AG09319 (cell line): ENCODE results near the gene CHSY3.

Experiments used
- DNase-seq: peaks from one replicate; pipeline ENCODE4 v3.0.0-alpha.2; 2010; ENCODE audit warnings: low read depth; ENCODE audit errors: extremely low read depth
- TF ChIP-seq, protein P1 (sequence below): IDR thresholded peaks from 2 replicates; pipeline ENCODE4 v1.5.1; 2011; ENCODE audit warnings: low read depth, mild to moderate bottlenecking, inconsistent platforms, low read length, moderate library complexity

CHSY3 gene

DNA sequence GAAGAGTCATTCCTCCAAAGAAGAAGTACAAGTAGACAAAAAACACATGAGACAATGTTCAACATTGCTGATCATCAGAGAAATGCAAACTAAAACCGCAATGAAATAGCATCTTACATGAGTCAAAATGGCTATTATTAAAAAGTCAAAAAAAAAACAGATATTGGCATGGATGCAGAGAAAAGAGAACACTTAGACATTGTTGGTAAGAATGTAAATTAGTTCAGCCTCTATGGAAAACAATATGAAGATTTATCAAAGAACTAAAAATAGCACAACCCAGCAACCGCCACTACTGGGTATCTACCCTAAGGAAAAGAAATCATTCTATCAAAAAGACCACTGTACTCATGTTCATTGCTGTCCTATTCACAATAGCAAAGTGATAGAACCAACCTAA, 157.5 kb downstream of the CHSY3 start:
- TF ChIP-seq, protein P1, sequence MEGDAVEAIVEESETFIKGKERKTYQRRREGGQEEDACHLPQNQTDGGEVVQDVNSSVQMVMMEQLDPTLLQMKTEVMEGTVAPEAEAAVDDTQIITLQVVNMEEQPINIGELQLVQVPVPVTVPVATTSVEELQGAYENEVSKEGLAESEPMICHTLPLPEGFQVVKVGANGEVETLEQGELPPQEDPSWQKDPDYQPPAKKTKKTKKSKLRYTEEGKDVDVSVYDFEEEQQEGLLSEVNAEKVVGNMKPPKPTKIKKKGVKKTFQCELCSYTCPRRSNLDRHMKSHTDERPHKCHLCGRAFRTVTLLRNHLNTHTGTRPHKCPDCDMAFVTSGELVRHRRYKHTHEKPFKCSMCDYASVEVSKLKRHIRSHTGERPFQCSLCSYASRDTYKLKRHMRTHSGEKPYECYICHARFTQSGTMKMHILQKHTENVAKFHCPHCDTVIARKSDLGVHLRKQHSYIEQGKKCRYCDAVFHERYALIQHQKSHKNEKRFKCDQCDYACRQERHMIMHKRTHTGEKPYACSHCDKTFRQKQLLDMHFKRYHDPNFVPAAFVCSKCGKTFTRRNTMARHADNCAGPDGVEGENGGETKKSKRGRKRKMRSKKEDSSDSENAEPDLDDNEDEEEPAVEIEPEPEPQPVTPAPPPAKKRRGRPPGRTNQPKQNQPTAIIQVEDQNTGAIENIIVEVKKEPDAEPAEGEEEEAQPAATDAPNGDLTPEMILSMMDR = no peak
- DNase-seq = no peak

DNA sequence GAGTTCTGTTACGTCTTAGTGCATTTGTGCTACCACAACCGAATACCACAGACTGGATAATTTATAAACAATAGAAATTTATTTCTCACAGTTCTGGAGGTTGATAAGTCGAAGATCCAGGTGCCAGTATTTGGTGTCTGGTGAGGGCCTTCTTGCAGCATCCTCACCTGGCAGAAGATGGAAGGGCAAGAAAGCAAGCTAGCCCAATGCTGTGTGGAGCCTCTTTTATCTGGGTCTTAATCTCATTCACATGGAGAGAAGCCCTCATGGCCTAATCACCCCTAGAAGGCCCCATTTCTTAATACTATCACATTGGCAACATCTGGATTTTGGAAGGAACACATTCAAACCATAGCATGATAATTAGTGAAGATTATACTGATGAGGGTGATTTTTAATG, 159.3 kb downstream of the CHSY3 start:
- TF ChIP-seq, protein P1 = no peak
- DNase-seq = no peak

DNA sequence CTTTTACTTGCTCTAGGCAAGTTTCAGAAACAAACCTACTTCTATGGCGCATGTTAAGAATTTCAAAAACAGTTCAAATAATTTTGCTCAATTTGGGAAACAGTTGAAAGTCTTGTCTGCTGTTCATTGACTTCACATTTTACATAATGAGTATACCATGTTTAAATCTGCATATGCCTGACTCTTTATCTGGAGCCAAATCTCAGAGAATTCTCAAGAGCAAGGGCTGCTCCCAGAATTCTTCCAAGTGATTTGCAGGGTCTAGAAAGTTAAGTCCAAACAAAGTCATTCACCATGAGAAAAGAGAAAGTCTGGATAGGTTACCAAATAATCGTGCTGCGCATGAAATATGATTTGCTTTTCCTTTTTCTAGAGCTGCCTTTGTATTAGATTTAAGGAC, 160.2 kb downstream of the CHSY3 start:
- TF ChIP-seq, protein P1 = no peak

DNA sequence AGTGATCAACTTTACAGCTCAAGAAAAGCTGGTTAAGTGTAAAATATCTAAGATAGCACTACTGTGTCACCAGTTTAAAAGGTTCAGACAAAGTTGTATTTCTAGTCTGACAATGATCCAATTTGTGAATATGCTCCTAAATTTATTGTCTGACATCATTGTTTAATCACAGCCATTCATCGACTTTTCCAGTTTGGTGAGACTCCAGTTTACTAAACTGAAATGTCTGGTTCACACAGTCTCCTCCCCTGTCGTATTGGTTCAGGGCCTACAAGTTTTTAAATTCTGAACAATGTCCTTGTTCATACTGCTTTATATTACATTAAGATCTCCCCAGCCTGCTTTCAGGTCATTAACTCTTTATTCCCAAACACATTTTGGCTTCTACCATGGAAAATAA, 161.4 kb downstream of the CHSY3 start:
- no peak for DNase-seq
- TF ChIP-seq, protein P1 = no peak

More for the DNA sequence above, 160.2 kb downstream of the CHSY3 start:
- DNase-seq = no peak

DNA sequence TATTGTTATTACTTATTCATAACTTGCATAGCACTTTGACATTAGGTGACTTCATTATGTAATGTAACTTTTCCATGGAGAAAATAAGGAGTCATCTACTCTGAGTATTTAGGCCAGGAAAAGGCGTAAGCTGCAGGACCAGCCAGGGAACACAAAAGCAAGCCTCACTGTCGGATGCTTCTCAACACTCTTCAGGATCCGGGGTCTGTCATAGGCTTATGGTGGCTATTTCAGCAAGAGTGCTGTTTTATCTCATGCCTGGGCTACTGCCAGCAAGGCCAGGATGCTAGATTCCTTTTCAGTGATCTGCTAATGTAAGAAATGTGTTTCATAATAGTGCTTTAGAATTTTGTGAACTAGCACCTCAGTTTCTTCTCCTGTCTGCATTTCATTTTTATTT, 162.4 kb downstream of the CHSY3 start:
- no peak for DNase-seq
- TF ChIP-seq, protein P1 = no peak

DNA sequence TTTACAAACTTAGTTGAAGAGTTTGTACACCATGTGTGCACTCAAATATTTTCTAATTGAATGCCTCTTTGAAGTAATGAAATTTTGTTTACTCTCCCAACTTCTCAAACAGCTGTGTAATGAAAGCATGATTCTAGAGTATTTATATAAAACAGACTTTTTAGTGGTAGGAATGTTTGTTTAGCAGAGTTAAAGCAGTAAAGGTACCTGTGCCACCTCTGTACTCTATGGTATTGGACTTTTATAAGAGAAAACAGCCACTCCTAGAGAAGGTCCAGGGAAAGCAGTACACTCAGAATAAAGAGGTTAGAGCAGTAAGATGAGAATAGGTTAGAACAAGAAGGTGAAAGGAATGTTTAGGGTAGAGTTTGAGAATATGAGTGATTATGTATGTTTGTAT, 163.1 kb downstream of the CHSY3 start:
- DNase-seq = no peak

DNA sequence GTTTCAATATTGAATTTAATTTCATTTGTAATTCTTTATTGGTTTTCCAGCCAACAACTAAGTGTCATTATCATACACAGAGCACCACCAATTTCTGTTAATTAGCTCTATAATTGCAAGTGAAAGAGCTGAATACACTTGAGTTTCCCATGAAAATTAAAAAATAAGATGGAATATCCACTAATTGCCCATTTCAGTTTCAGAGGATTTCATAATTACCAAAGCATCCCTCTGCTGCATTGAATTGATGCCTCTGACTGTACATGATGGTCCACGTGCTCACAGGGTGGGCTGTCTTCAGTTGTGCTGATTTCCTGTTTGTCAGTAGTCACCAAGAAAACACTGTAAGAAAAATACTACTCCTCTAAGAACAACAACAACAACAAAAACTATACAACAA, 163.8 kb downstream of the CHSY3 start:
- DNase-seq = no peak
- TF ChIP-seq, protein P1 = no peak

More for the DNA sequence above, 163.1 kb downstream of the CHSY3 start:
- TF ChIP-seq, protein P1 = no peak
